DOHH2 (cell line): ENCODE data around the gene SLC9A9.

Experiments used
- CTCF ChIP-seq: fragments of 200-600 bp; sonication (generic); IDR thresholded peaks from one replicate; pipeline ENCODE4 v1.5.1; 2014; ENCODE audit warnings: antibody characterized with exemption, mild to moderate bottlenecking, low read depth, low read length; ENCODE audit not compliant: poor library complexity, severe bottlenecking
- EZH2phosphoT487 ChIP-seq: fragments of 200-600 bp; sonication (generic); IDR thresholded peaks from 2 replicates; pipeline ENCODE4 v1.6.1; 2017; ENCODE audit warnings: borderline replicate concordance, mild to moderate bottlenecking, antibody characterized with exemption, low read length, moderate library complexity, mixed read lengths

GRCh38 chr3:143686638-143687197 lies 161.6 kb downstream of the SLC9A9 start:
- no peak for TF ChIP-seq CTCF
- TF ChIP-seq EZH2phosphoT487 = no peak
